HL-60 (cell line): Measurements from ENCODE around the gene IDH2.

Source experiments
- DNase-seq, 2 experiments: peaks; one replicate each; pipeline ENCODE4 v3.0.0-alpha.2; 2010 to 2020; ENCODE audit warnings: low read depth in 1 of 2, low spot score in 1 of 2
- H3K27ac ChIP-seq: fragments of 250-450 bp; sonication (Bioruptor Pico); replicated peaks from 2 replicates; pipeline ENCODE4 v1.5.1; 2020; ENCODE audit warnings: mild to moderate bottlenecking, moderate library complexity
- H3K27me3 ChIP-seq: fragments of 250-450 bp; sonication (Bioruptor Pico); 2 replicates; pipeline ENCODE4 v1.5.1; 2021; ENCODE audit warnings: mild to moderate bottlenecking, moderate library complexity; ENCODE audit not compliant: insufficient read depth, poor library complexity, severe bottlenecking
- H3K4me3 ChIP-seq: replicated peaks from 2 replicates; pipeline ENCODE4 v1.5.1; 2011; ENCODE audit warnings: mild to moderate bottlenecking, control low read depth, low read length; ENCODE audit not compliant: insufficient read depth
- GABPA ChIP-seq: IDR thresholded peaks from 2 replicates; pipeline ENCODE4 v1.6.1; 2012; ENCODE audit warnings: low read depth
- POLR2AphosphoS5 ChIP-seq: IDR thresholded peaks from 2 replicates; pipeline ENCODE4 v1.6.1; 2012; ENCODE audit warnings: low read depth
- SPI1 ChIP-seq: IDR thresholded peaks from 2 replicates; pipeline ENCODE4 v1.6.1; 2012; ENCODE audit warnings: low read depth, mild to moderate bottlenecking, borderline replicate concordance
- TF ChIP-seq, protein P1 (sequence below): IDR thresholded peaks from 2 replicates; pipeline ENCODE4 v1.6.1; 2012; ENCODE audit warnings: low read depth; ENCODE audit not compliant: insufficient replicate concordance
- TF ChIP-seq, protein P2 (sequence below): IDR thresholded peaks from one replicate; pipeline ENCODE4 v1.5.1; 2011; ENCODE audit warnings: low read length, control low read depth, inconsistent platforms; ENCODE audit not compliant: insufficient read depth

IDH2 gene

DNA sequence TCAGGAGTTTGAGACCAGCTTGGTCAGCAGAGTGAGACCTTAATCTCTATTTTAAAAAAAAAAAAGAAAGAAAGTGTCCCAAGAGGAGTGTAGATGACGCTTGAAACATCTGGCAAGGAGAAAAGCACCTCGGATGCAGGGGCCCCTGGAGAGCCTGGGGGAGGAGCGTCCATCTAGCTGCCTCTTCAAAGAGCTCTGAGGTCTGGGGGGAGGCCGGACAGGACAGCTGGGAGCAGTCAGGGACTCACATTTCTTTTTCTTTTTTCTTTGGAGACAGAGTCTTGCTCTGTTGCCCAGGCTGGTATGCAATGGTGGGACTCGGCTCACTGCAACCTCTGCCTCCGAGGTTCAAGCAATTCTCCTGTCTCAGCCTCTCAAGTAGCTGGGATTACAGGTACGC, 3.3 kb upstream of the IDH2 start:
- DNase-seq = no peak
- Histone ChIP-seq H3K27me3 (no peaks in the 10 kb centered on the region), H3K4me3 (no peak overlapping the region), H3K27ac (no peak overlapping the region)
- TF ChIP-seq SPI1 (no peak), GABPA (no peak), POLR2AphosphoS5 (no peak)
- TF ChIP-seq, protein P1, sequence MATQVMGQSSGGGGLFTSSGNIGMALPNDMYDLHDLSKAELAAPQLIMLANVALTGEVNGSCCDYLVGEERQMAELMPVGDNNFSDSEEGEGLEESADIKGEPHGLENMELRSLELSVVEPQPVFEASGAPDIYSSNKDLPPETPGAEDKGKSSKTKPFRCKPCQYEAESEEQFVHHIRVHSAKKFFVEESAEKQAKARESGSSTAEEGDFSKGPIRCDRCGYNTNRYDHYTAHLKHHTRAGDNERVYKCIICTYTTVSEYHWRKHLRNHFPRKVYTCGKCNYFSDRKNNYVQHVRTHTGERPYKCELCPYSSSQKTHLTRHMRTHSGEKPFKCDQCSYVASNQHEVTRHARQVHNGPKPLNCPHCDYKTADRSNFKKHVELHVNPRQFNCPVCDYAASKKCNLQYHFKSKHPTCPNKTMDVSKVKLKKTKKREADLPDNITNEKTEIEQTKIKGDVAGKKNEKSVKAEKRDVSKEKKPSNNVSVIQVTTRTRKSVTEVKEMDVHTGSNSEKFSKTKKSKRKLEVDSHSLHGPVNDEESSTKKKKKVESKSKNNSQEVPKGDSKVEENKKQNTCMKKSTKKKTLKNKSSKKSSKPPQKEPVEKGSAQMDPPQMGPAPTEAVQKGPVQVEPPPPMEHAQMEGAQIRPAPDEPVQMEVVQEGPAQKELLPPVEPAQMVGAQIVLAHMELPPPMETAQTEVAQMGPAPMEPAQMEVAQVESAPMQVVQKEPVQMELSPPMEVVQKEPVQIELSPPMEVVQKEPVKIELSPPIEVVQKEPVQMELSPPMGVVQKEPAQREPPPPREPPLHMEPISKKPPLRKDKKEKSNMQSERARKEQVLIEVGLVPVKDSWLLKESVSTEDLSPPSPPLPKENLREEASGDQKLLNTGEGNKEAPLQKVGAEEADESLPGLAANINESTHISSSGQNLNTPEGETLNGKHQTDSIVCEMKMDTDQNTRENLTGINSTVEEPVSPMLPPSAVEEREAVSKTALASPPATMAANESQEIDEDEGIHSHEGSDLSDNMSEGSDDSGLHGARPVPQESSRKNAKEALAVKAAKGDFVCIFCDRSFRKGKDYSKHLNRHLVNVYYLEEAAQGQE = no peak
- TF ChIP-seq, protein P2, sequence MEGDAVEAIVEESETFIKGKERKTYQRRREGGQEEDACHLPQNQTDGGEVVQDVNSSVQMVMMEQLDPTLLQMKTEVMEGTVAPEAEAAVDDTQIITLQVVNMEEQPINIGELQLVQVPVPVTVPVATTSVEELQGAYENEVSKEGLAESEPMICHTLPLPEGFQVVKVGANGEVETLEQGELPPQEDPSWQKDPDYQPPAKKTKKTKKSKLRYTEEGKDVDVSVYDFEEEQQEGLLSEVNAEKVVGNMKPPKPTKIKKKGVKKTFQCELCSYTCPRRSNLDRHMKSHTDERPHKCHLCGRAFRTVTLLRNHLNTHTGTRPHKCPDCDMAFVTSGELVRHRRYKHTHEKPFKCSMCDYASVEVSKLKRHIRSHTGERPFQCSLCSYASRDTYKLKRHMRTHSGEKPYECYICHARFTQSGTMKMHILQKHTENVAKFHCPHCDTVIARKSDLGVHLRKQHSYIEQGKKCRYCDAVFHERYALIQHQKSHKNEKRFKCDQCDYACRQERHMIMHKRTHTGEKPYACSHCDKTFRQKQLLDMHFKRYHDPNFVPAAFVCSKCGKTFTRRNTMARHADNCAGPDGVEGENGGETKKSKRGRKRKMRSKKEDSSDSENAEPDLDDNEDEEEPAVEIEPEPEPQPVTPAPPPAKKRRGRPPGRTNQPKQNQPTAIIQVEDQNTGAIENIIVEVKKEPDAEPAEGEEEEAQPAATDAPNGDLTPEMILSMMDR = no peak

DNA sequence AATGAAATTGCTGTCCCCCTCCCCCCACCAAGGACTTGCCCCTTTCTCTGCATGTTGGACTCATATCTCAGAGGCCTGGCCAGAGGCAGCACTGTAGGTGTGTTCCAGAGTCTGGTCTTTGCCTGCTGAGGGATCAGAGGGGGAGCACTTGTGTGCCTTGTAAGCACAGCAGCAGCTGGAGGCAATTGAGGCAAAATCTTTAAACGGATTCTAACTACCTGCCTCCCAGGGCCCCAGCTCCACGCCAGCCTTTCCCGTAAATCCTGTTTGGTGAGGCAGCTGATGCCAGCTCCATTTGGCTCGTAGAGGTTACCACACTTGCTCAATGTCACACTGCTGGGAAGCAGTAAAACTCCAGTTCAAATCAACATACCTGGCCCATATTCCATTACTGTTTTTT, 2.3 kb upstream of the IDH2 start:
- no peak overlapping the region for H3K4me3 ChIP-seq
- H3K27me3 ChIP-seq = no peaks in the 10 kb centered on the region
- no peak overlapping the region for H3K27ac ChIP-seq
- no peak for DNase-seq
- TF ChIP-seq POLR2AphosphoS5 = no peak
- TF ChIP-seq GABPA = no peak
- TF ChIP-seq SPI1 = no peak
- TF ChIP-seq, protein P1 = no peak
- TF ChIP-seq, protein P2 = no peak

DNA sequence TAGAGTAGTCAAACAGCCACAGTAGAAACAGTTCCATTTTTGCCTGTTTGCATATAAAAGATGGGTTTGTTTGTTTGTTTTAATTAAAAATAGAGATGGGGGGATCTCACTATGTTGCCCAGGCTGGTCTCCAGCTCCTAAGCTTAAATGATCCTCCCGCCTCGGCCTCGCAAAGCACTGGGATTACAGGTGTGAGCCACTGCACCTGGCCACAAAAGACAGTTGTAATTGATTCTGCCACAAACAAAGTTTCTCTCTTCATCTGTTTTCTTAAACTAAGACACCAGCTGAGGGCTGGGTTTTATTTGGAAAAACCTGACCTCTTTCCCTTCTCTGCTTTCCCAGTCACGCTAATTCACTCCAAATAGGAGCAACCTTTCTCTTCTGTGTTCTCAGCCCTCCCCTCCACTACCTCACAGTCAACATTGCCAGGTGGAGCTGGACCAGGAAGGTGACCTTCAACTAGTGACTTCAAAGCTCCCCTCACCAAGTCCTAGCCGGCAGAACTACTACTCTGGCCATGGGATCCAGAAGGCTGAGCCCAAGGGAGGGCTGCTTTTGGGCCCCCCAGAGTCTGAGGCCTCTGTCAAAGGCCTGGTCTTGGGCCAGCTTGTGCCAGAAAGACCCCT, 1.5 kb upstream of the IDH2 start:
- Histone ChIP-seq H3K4me3 (no peak overlapping the region), H3K27ac (no peak overlapping the region), H3K27me3 (no peaks in the 10 kb centered on the region)
- TF ChIP-seq, protein P2 = no peak
- no peak for TF ChIP-seq SPI1
- no peak for TF ChIP-seq GABPA
- no peak for DNase-seq
